ENCODE results near the gene CTDSPL.

CTDSPL gene

GRCh38 chr3:37847689-37848088, 14.0 kb upstream of the CTDSPL start:
- H3K27me3 ChIP-seq (ENCODE audit: insufficient read depth, low read depth): no peaks in the 10 kb centered on the region
- H3K79me2 ChIP-seq (ENCODE audit: insufficient read depth, low read depth): no peaks in the 10 kb centered on the region
- TF ChIP-seq CTCF (conservative IDR thresholded peaks at IDR 0.05; ENCODE audit: low read depth, low read length): no peak
- no peak overlapping the region for H3K27ac ChIP-seq
- no peaks in the 10 kb centered on the region for H3K4me1 ChIP-seq (ENCODE audit: low read depth, poor library complexity, severe bottlenecking)
- H3K36me3 ChIP-seq (ENCODE audit: insufficient read depth): no peaks in the 10 kb centered on the region
- H2AFZ ChIP-seq (ENCODE audit: low read depth): no peak overlapping the region
- H3K4me2 ChIP-seq: no peak overlapping the region
- no peaks in the 10 kb centered on the region for H4K20me1 ChIP-seq (ENCODE audit: insufficient read depth)
- no peak overlapping the region for H3K4me3 ChIP-seq (IDR thresholded peaks at IDR 0.05; ENCODE audit: insufficient read depth, low read depth, low read length)
- no peak overlapping the region for H3K9ac ChIP-seq

- Histone ChIP-seq H3K27ac (no peak overlapping the region), H3K4me3 (IDR thresholded peaks at IDR 0.05; ENCODE audit: insufficient read depth, low read depth, low read length) (no peak overlapping the region), H3K4me2 (no peak overlapping the region), H3K36me3 (ENCODE audit: insufficient read depth) (no peaks in the 10 kb centered on the region), H4K20me1 (ENCODE audit: insufficient read depth) (no peaks in the 10 kb centered on the region), H2AFZ (ENCODE audit: low read depth) (no peak overlapping the region), H3K27me3 (ENCODE audit: insufficient read depth, low read depth) (no peaks in the 10 kb centered on the region), H3K9ac (no peak overlapping the region), H3K4me1 (ENCODE audit: low read depth, poor library complexity, severe bottlenecking) (no peaks in the 10 kb centered on the region), H3K79me2 (ENCODE audit: insufficient read depth, low read depth) (no peaks in the 10 kb centered on the region)
- no peak for TF ChIP-seq CTCF (conservative IDR thresholded peaks at IDR 0.05; ENCODE audit: low read depth, low read length)
These were observed 12.3 kb upstream of the CTDSPL start for GRCh38 chr3:37849146-37849923.

GRCh38 chr3:37852097-37852496, 9.6 kb upstream of the CTDSPL start:
- Histone ChIP-seq H3K4me3 (IDR thresholded peaks at IDR 0.05; ENCODE audit: insufficient read depth, low read depth, low read length) (no peak overlapping the region), H3K4me2 (no peak overlapping the region), H3K9ac (no peak overlapping the region), H2AFZ (ENCODE audit: low read depth) (no peak overlapping the region), H3K27me3 (ENCODE audit: insufficient read depth, low read depth) (no peaks in the 10 kb centered on the region), H3K79me2 (ENCODE audit: insufficient read depth, low read depth) (no peaks in the 10 kb centered on the region), H4K20me1 (ENCODE audit: insufficient read depth) (no peaks in the 10 kb centered on the region), H3K27ac (no peak overlapping the region), H3K36me3 (ENCODE audit: insufficient read depth) (no peaks in the 10 kb centered on the region), H3K4me1 (ENCODE audit: low read depth, poor library complexity, severe bottlenecking) (no peaks in the 10 kb centered on the region)
- TF ChIP-seq CTCF (conservative IDR thresholded peaks at IDR 0.05; ENCODE audit: low read depth, low read length): no peak

GRCh38 chr3:37852771-37853170, 8.9 kb upstream of the CTDSPL start:
- no peaks in the 10 kb centered on the region for H3K4me1 ChIP-seq (ENCODE audit: low read depth, poor library complexity, severe bottlenecking)
- no peak overlapping the region for H3K27ac ChIP-seq
- H3K79me2 ChIP-seq (ENCODE audit: insufficient read depth, low read depth): no peaks in the 10 kb centered on the region
- no peak overlapping the region for H3K4me3 ChIP-seq (IDR thresholded peaks at IDR 0.05; ENCODE audit: insufficient read depth, low read depth, low read length)
- no peaks in the 10 kb centered on the region for H4K20me1 ChIP-seq (ENCODE audit: insufficient read depth)
- no peak overlapping the region for H3K4me2 ChIP-seq
- H2AFZ ChIP-seq (ENCODE audit: low read depth): no peak overlapping the region
- H3K9ac ChIP-seq: no peak overlapping the region
- no peak for TF ChIP-seq CTCF (conservative IDR thresholded peaks at IDR 0.05; ENCODE audit: low read depth, low read length)
- H3K36me3 ChIP-seq (ENCODE audit: insufficient read depth): no peaks in the 10 kb centered on the region
- H3K27me3 ChIP-seq (ENCODE audit: insufficient read depth, low read depth): no peaks in the 10 kb centered on the region

Data from KMS-11 (cell line).